ENCODE results near the gene SUB1.

SUB1 gene

GRCh38 chr5:32645246-32645645 lies 59.9 kb downstream of the SUB1 start:
- no peak for DNase-seq (ENCODE audit: low read depth)

- DNase-seq (ENCODE audit: low read depth) = no peak
These were observed 61.0 kb downstream of the SUB1 start for GRCh38 chr5:32646061-32646969.

GRCh38 chr5:32651088-32651487 lies 65.7 kb downstream of the SUB1 start:
- no peak for DNase-seq (ENCODE audit: low read depth)

- DNase-seq (ENCODE audit: low read depth) = no peak
These were observed 66.3 kb downstream of the SUB1 start for GRCh38 chr5:32651638-32652037.
